GM18907 (cell line): ENCODE data around the gene RXRG.

ENCODE experiments used
- ATAC-seq: cut with Tn5 transposase; IDR thresholded peaks from one replicate; pipeline ENCODE4 v1.9.1; 2021; ENCODE audit warnings: mild to moderate bottlenecking, moderate library complexity; ENCODE audit not compliant: unreplicated experiment

The RXRG gene

GRCh38 chr1:165415068-165415467 lies 29.9 kb downstream of the RXRG start:
- no peak for ATAC-seq

GRCh38 chr1:165414620-165415019 lies 30.3 kb downstream of the RXRG start:
- no peak for ATAC-seq

GRCh38 chr1:165411396-165411795 lies 33.5 kb downstream of the RXRG start:
- ATAC-seq: no peak

- no peak for ATAC-seq
Measured at GRCh38 chr1:165409657-165410358, 35.1 kb downstream of the RXRG start.

GRCh38 chr1:165408518-165408917 lies 36.4 kb downstream of the RXRG start:
- ATAC-seq: no peak

GRCh38 chr1:165407398-165407797 lies 37.5 kb downstream of the RXRG start:
- no peak for ATAC-seq

- peak; percentile 73 for ATAC-seq
Measured at GRCh38 chr1:165403835-165404482, 41.0 kb downstream of the RXRG start.

GRCh38 chr1:165402517-165403111 lies 42.3 kb downstream of the RXRG start:
- ATAC-seq: no peak

GRCh38 chr1:165397944-165398343 lies 47.0 kb downstream of the RXRG start:
- ATAC-seq: no peak

GRCh38 chr1:165395901-165396300 lies 49.0 kb downstream of the RXRG start:
- ATAC-seq: no peak

GRCh38 chr1:165395478-165395877 lies 49.4 kb downstream of the RXRG start:
- no peak for ATAC-seq

GRCh38 chr1:165392634-165393571 lies 52.0 kb downstream of the RXRG start:
- peak; percentile 99 for ATAC-seq

- no peak for ATAC-seq
Measured at GRCh38 chr1:165389609-165390008, 55.3 kb downstream of the RXRG start.

- no peak for ATAC-seq
Measured at GRCh38 chr1:165387961-165388360, 57.0 kb downstream of the RXRG start.

- ATAC-seq: no peak
Measured at GRCh38 chr1:165387505-165387904, 57.4 kb downstream of the RXRG start.

- no peak for ATAC-seq
Measured at GRCh38 chr1:165383599-165384405, 61.1 kb downstream of the RXRG start.

- ATAC-seq: no peak
Measured at GRCh38 chr1:165383067-165383466, 61.9 kb downstream of the RXRG start.

- no peak for ATAC-seq
Measured at GRCh38 chr1:165381745-165382505, 63.0 kb downstream of the RXRG start.

GRCh38 chr1:165376811-165377311 lies 68.1 kb downstream of the RXRG start:
- ATAC-seq: peak; percentile 32
